Measurements from ENCODE around the gene TUB.

The TUB gene

GRCh38 chr11:8063324-8063723 lies 17.7 kb upstream of the TUB start:
- peak overlapping the region; percentile 84 to 93 (median 91) for H3K27ac Mint-ChIP-seq
- no peaks in the 10 kb centered on the region for H3K36me3 Mint-ChIP-seq (ENCODE audit: low read depth)
- peaks cover 62% of the 10 kb centered on the region for H3K4me1 Mint-ChIP-seq

GRCh38 chr11:8065031-8065430 lies 16.0 kb upstream of the TUB start:
- Mint-ChIP-seq H3K9me3 (no peaks in the 10 kb centered on the region), H3K4me1 (peaks cover 62% of the 10 kb centered on the region), H3K36me3 (ENCODE audit: low read depth) (no peaks in the 10 kb centered on the region), H3K27ac (peak overlapping the region in 1 of 3 experiments; percentile 21), H3K27me3 (ENCODE audit: low read depth) (peaks cover 21% of the 10 kb centered on the region), H3K4me3 (no peak overlapping the region)
- no peak for TF ChIP-seq CTCF (IDR thresholded peaks at IDR 0.05; ENCODE audit: unreplicated experiment in 3 of 3)

More at GRCh38 chr11:8063324-8063723, 17.7 kb upstream of the TUB start:
- Mint-ChIP-seq H3K4me3 (peak overlapping the region in 2 of 3 experiments; percentile 41 to 46), H3K9me3 (no peaks in the 10 kb centered on the region), H3K27me3 (ENCODE audit: low read depth) (peaks cover 18% of the 10 kb centered on the region)
- TF ChIP-seq CTCF (IDR thresholded peaks at IDR 0.05; ENCODE audit: unreplicated experiment in 3 of 3), result no peak

GRCh38 chr11:8066036-8066910 lies 14.7 kb upstream of the TUB start:
- no peak for TF ChIP-seq CTCF (IDR thresholded peaks at IDR 0.05; ENCODE audit: unreplicated experiment in 3 of 3)
- H3K27ac Mint-ChIP-seq, result peak overlapping the region; percentile 21 to 50 (median 34)
- no peaks in the 10 kb centered on the region for H3K9me3 Mint-ChIP-seq
- H3K4me1 Mint-ChIP-seq, result peaks cover 68% of the 10 kb centered on the region
- H3K4me3 Mint-ChIP-seq, result no peak overlapping the region
- no peaks in the 10 kb centered on the region for H3K36me3 Mint-ChIP-seq (ENCODE audit: low read depth)
- peaks cover 27% of the 10 kb centered on the region for H3K27me3 Mint-ChIP-seq (ENCODE audit: low read depth)

- no peaks in the 10 kb centered on the region for H3K36me3 Mint-ChIP-seq (ENCODE audit: low read depth)
- no peaks in the 10 kb centered on the region for H3K9me3 Mint-ChIP-seq
These were observed 14.0 kb upstream of the TUB start for GRCh38 chr11:8066911-8067455.

GRCh38 chr11:8067567-8067928 lies 13.5 kb upstream of the TUB start:
- TF ChIP-seq CTCF (IDR thresholded peaks at IDR 0.05; ENCODE audit: unreplicated experiment in 3 of 3), result no peak
- H3K36me3 Mint-ChIP-seq (ENCODE audit: low read depth), result no peaks in the 10 kb centered on the region
- no peak overlapping the region for H3K4me3 Mint-ChIP-seq
- peaks cover 35% of the 10 kb centered on the region for H3K27me3 Mint-ChIP-seq (ENCODE audit: low read depth)
- no peaks in the 10 kb centered on the region for H3K9me3 Mint-ChIP-seq
- peak overlapping the region in 2 of 3 experiments; percentile 89 to 91 for H3K27ac Mint-ChIP-seq
- H3K4me1 Mint-ChIP-seq, result peaks cover 62% of the 10 kb centered on the region

More at GRCh38 chr11:8066911-8067455, 14.0 kb upstream of the TUB start:
- H3K4me1 Mint-ChIP-seq, result peaks cover 63% of the 10 kb centered on the region
- peak overlapping the region in 1 of 3 experiments; percentile 5 for H3K4me3 Mint-ChIP-seq
- peaks cover 31% of the 10 kb centered on the region for H3K27me3 Mint-ChIP-seq (ENCODE audit: low read depth)
- peak overlapping the region; percentile 21 to 50 (median 34) for H3K27ac Mint-ChIP-seq
- TF ChIP-seq CTCF (IDR thresholded peaks at IDR 0.05; ENCODE audit: unreplicated experiment in 3 of 3), result no peak

Measured in nephron (organoid).